ENCODE measurements around the gene MYOZ1. TPM values are rescaled to one million over a fixed set of nuclear protein-coding genes. Genes with fewer than 3 reads are reported as not detected.

MYOZ1 gene
- total and polyA plus RNA-seq, 12 donors, result 0.18 to 4.2 (median 0.48) TPM

GRCh38 chr10:73584737-73585136, 56.5 kb downstream of the MYOZ1 start:
- DNase-seq, result no peak
- H3K27ac ChIP-seq, result no peak overlapping the region
- intact Hi-C loops (cut with DNase I), result no loop called here
- no peaks in the 10 kb centered on the region for H3K36me3 ChIP-seq (replicated peaks in 1 of 2)
- TF ChIP-seq POLR2A (IDR thresholded peaks at IDR 0.05), result no peak
- no peaks in the 10 kb centered on the region for H3K9me3 ChIP-seq (replicated peaks in 1 of 3)
- peaks cover 13 to 15% of the 10 kb centered on the region in 2 donors for H3K4me1 ChIP-seq (replicated peaks in 1 of 2)
- 92 to 98% (median 96%) methylated on average over 2 of the region's 2 CpGs for WGBS, 4 donors
- no peaks in the 10 kb centered on the region for H3K27me3 ChIP-seq
- H3K4me3 ChIP-seq, result no peak overlapping the region

- H3K4me3 ChIP-seq, result no peak overlapping the region
- peaks cover 14 to 20% of the 10 kb centered on the region in 2 donors for H3K4me1 ChIP-seq (replicated peaks in 1 of 2)
- TF ChIP-seq POLR2A (IDR thresholded peaks at IDR 0.05) (no peak), CTCF (IDR thresholded peaks at IDR 0.05) (no peak)
- intact Hi-C loops (cut with DNase I), result no loop called here
- no peak for DNase-seq
- H3K27me3 ChIP-seq, result no peaks in the 10 kb centered on the region
- H3K36me3 ChIP-seq (replicated peaks in 1 of 2), result no peaks in the 10 kb centered on the region
- H3K27ac ChIP-seq, result no peak overlapping the region
- no peaks in the 10 kb centered on the region for H3K9me3 ChIP-seq (replicated peaks in 1 of 3)
- WGBS, 4 donors, result 91 to 98% (median 93%) methylated on average over 2 of the region's 2 CpGs
These were observed 59.4 kb downstream of the MYOZ1 start for GRCh38 chr10:73581918-73582317.

Other genes with a start within 250 kb of the MYOZ1 start
- gene ANXA7, start 227.4 kb downstream of the MYOZ1 start, total RNA-seq, result 100 to 1,000 TPM in 8 of 9 donors, 10 to 100 TPM in 1; 79.2 to 176 (median 154) TPM
- 100 to 1,000 TPM in 1 of 3 donors, 10 to 100 TPM in 2; 43.4 to 196 (median 49.3) TPM for gene ANXA7, start 227.4 kb downstream of the MYOZ1 start, polyA plus RNA-seq
- 1 to 10 TPM in 5 of 9 donors, under 1 TPM in 4; 0.30 to 3.8 (median 1.3) TPM for gene MSS51, start 207.9 kb downstream of the MYOZ1 start, total RNA-seq
- 1 to 10 TPM in 2 of 3 donors, under 1 TPM in 1; 0.71 to 6.4 (median 3.0) TPM for gene MSS51, start 207.9 kb downstream of the MYOZ1 start, polyA plus RNA-seq
- gene PPP3CB, start 145.4 kb downstream of the MYOZ1 start, total RNA-seq, result 10 to 100 TPM; 26.7 to 59.0 (median 50.3) TPM
- gene PPP3CB, start 145.4 kb downstream of the MYOZ1 start, polyA plus RNA-seq, result 10 to 100 TPM; 28.9 to 60.6 (median 36.3) TPM
- gene USP54, start 50.1 kb downstream of the MYOZ1 start, total RNA-seq, result 10 to 100 TPM; 10.0 to 26.8 (median 17.5) TPM
- gene USP54, start 50.1 kb downstream of the MYOZ1 start, polyA plus RNA-seq, result 10 to 100 TPM in 1 of 3 donors, 1 to 10 TPM in 2; 7.3 to 11.6 (median 7.8) TPM
- 1 to 10 TPM in 3 of 9 donors, under 1 TPM in 4, not detected in 2; 0.06 to 4.3 (median 0.65) TPM for gene SYNPO2L, start 14.6 kb upstream of the MYOZ1 start, total RNA-seq
- under 1 TPM; 0.27 to 0.48 (median 0.32) TPM for gene SYNPO2L, start 14.6 kb upstream of the MYOZ1 start, polyA plus RNA-seq
- gene AGAP5, start 56.6 kb upstream of the MYOZ1 start, total RNA-seq, result 10 to 100 TPM in 3 of 9 donors, 1 to 10 TPM in 6; 4.6 to 16.1 (median 7.1) TPM
- 10 to 100 TPM in 2 of 3 donors, 1 to 10 TPM in 1; 5.8 to 19.0 (median 13.3) TPM for gene AGAP5, start 56.6 kb upstream of the MYOZ1 start, polyA plus RNA-seq
- 100 to 1,000 TPM in 3 of 9 donors, 10 to 100 TPM in 6; 61.3 to 133 (median 86.4) TPM for gene SEC24C, start 102.9 kb upstream of the MYOZ1 start, total RNA-seq
- 100 to 1,000 TPM in 1 of 3 donors, 10 to 100 TPM in 2; 38.4 to 109 (median 52.7) TPM for gene SEC24C, start 102.9 kb upstream of the MYOZ1 start, polyA plus RNA-seq
- gene CHCHD1, start 140.6 kb upstream of the MYOZ1 start, total RNA-seq, result 10 to 100 TPM; 31.7 to 72.0 (median 40.8) TPM
- 10 to 100 TPM; 57.4 to 83.1 (median 63.2) TPM for gene CHCHD1, start 140.6 kb upstream of the MYOZ1 start, polyA plus RNA-seq
- gene ZSWIM8, start 144.1 kb upstream of the MYOZ1 start, total RNA-seq, result 100 to 1,000 TPM in 5 of 9 donors, 10 to 100 TPM in 4; 55.7 to 197 (median 108) TPM
- 100 to 1,000 TPM in 2 of 3 donors, 10 to 100 TPM in 1; 74.4 to 714 (median 520) TPM for gene ZSWIM8, start 144.1 kb upstream of the MYOZ1 start, polyA plus RNA-seq
- 10 to 100 TPM; 13.0 to 67.0 (median 41.4) TPM for gene NDST2, start 170.1 kb upstream of the MYOZ1 start, total RNA-seq
- 10 to 100 TPM; 14.5 to 23.0 (median 21.9) TPM for gene NDST2, start 170.1 kb upstream of the MYOZ1 start, polyA plus RNA-seq
- 10 to 100 TPM; 12.7 to 27.3 (median 22.1) TPM for gene CAMK2G, start 233.1 kb upstream of the MYOZ1 start, total RNA-seq
- gene CAMK2G, start 233.1 kb upstream of the MYOZ1 start, polyA plus RNA-seq, result 10 to 100 TPM; 16.3 to 19.7 (median 19.7) TPM

Measured in adrenal gland (tissue), 12 donors.